ENCODE data around the gene DYNLT2B.
"Not testable (repeated sequence)": the region's sequence is repeated elsewhere in the genome, so short reads cannot be mapped to it uniquely, and the experiment has no call there.

Gene DYNLT2B

GRCh38 chr3:196284396-196284795 is 33.6 kb downstream of the DYNLT2B start:
- in situ Hi-C loops (cut with HindIII; ENCODE audit: low pct_ligation_motif_present, low pct_unique_long_range_greater_than_20kb, low sequenced_read_pairs), result no loop called here
- no peak for DNase-seq

GRCh38 chr3:196281962-196282361 is 36.1 kb downstream of the DYNLT2B start:
- in situ Hi-C loops (cut with HindIII; ENCODE audit: low pct_ligation_motif_present, low pct_unique_long_range_greater_than_20kb, low sequenced_read_pairs), result no loop called here
- no peak for DNase-seq

GRCh38 chr3:196280689-196281440 is 37.2 kb downstream of the DYNLT2B start:
- no peak for DNase-seq
- in situ Hi-C loops (cut with HindIII; ENCODE audit: low pct_ligation_motif_present, low pct_unique_long_range_greater_than_20kb, low sequenced_read_pairs), result no loop called here

GRCh38 chr3:196275126-196275525 is 42.9 kb downstream of the DYNLT2B start:
- in situ Hi-C loops (cut with HindIII; ENCODE audit: low pct_ligation_motif_present, low pct_unique_long_range_greater_than_20kb, low sequenced_read_pairs), result no loop called here
- DNase-seq, result no peak

GRCh38 chr3:196274585-196274984 is 43.5 kb downstream of the DYNLT2B start:
- in situ Hi-C loops (cut with HindIII; ENCODE audit: low pct_ligation_motif_present, low pct_unique_long_range_greater_than_20kb, low sequenced_read_pairs), result no loop called here
- DNase-seq, result no peak

- DNase-seq, result no peak
- in situ Hi-C loops (cut with HindIII; ENCODE audit: low pct_ligation_motif_present, low pct_unique_long_range_greater_than_20kb, low sequenced_read_pairs), result no loop called here
Observed at GRCh38 chr3:196273655-196274054, 44.4 kb downstream of the DYNLT2B start.

- DNase-seq, result no peak
- in situ Hi-C loops (cut with HindIII; ENCODE audit: low pct_ligation_motif_present, low pct_unique_long_range_greater_than_20kb, low sequenced_read_pairs), result no loop called here
Observed at GRCh38 chr3:196272826-196273225, 45.2 kb downstream of the DYNLT2B start.

- in situ Hi-C loops (cut with HindIII; ENCODE audit: low pct_ligation_motif_present, low pct_unique_long_range_greater_than_20kb, low sequenced_read_pairs), result no loop called here
- DNase-seq, result no peak
Observed at GRCh38 chr3:196270499-196270898, 47.5 kb downstream of the DYNLT2B start.

GRCh38 chr3:196268284-196269163 is 49.5 kb downstream of the DYNLT2B start:
- no peak for DNase-seq
- in situ Hi-C loops (cut with HindIII; ENCODE audit: low pct_ligation_motif_present, low pct_unique_long_range_greater_than_20kb, low sequenced_read_pairs), result no loop called here

GRCh38 chr3:196263819-196264218 is 54.2 kb downstream of the DYNLT2B start:
- no peak for DNase-seq
- in situ Hi-C loops (cut with HindIII; ENCODE audit: low pct_ligation_motif_present, low pct_unique_long_range_greater_than_20kb, low sequenced_read_pairs), result no loop called here

GRCh38 chr3:196260784-196261183 is 57.3 kb downstream of the DYNLT2B start:
- in situ Hi-C loops (cut with HindIII; ENCODE audit: low pct_ligation_motif_present, low pct_unique_long_range_greater_than_20kb, low sequenced_read_pairs), result no loop called here

GRCh38 chr3:196255776-196256175 is 62.3 kb downstream of the DYNLT2B start:
- in situ Hi-C loops (cut with HindIII; ENCODE audit: low pct_ligation_motif_present, low pct_unique_long_range_greater_than_20kb, low sequenced_read_pairs), result no loop called here
- no peak for DNase-seq

More at GRCh38 chr3:196260784-196261183, 57.3 kb downstream of the DYNLT2B start:
- no peak for DNase-seq

- no peak for DNase-seq
- in situ Hi-C loops (cut with HindIII; ENCODE audit: low pct_ligation_motif_present, low pct_unique_long_range_greater_than_20kb, low sequenced_read_pairs), result no loop called here
Observed at GRCh38 chr3:196254376-196255283, 63.4 kb downstream of the DYNLT2B start.

GRCh38 chr3:196251918-196252317 is 66.1 kb downstream of the DYNLT2B start:
- DNase-seq, result no peak
- in situ Hi-C loops (cut with HindIII; ENCODE audit: low pct_ligation_motif_present, low pct_unique_long_range_greater_than_20kb, low sequenced_read_pairs), result no loop called here

GRCh38 chr3:196246612-196247308 is 71.3 kb downstream of the DYNLT2B start:
- no peak for DNase-seq
- in situ Hi-C loops (cut with HindIII; ENCODE audit: low pct_ligation_motif_present, low pct_unique_long_range_greater_than_20kb, low sequenced_read_pairs), result no loop called here

GRCh38 chr3:196244166-196244565 is 73.9 kb downstream of the DYNLT2B start:
- DNase-seq; in situ Hi-C loops (cut with HindIII; ENCODE audit: low pct_ligation_motif_present, low pct_unique_long_range_greater_than_20kb, low sequenced_read_pairs): not testable (repeated sequence)

- DNase-seq, result no peak
- in situ Hi-C loops (cut with HindIII; ENCODE audit: low pct_ligation_motif_present, low pct_unique_long_range_greater_than_20kb, low sequenced_read_pairs), result no loop called here
Observed at GRCh38 chr3:196241704-196242103, 76.3 kb downstream of the DYNLT2B start.

Data from ACHN (cell line).